ENCODE measurements around the gene CHCHD3.

The CHCHD3 gene

GRCh38 chr7:132759482-132760243, 322.2 kb downstream of the CHCHD3 start:
- no peak overlapping the region for H3K27ac ChIP-seq
- no peak for TF ChIP-seq CTCF (IDR thresholded peaks at IDR 0.05)
- no peak for TF ChIP-seq ZFX (IDR thresholded peaks at IDR 0.05; ENCODE audit: borderline replicate concordance)

DNA sequence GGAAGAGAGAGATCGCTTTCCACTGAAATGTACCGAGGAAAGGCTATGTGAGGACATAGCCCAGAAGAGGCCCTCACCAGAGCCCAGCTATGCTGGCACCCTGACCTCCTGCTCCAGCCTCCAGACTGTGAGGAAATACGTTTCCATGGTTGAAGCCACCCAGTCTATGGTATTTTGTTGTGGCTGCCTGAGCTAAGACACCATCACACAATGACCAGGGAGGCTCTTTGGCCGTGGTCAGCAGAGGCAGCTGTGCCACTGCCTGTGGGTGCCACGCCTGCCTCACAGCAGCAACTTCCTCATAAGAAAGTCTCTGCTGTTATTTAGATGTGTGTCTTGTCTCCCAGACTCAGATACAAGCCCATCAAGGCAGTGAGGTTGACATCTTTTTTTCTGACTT, 322.9 kb downstream of the CHCHD3 start:
- no peak overlapping the region for H3K27ac ChIP-seq
- TF ChIP-seq CTCF (IDR thresholded peaks at IDR 0.05) (no peak), ZFX (IDR thresholded peaks at IDR 0.05; ENCODE audit: borderline replicate concordance) (no peak)

GRCh38 chr7:132757783-132758182, 324.1 kb downstream of the CHCHD3 start:
- no peak overlapping the region for H3K27ac ChIP-seq
- TF ChIP-seq CTCF (IDR thresholded peaks at IDR 0.05), result no peak
- TF ChIP-seq ZFX (IDR thresholded peaks at IDR 0.05; ENCODE audit: borderline replicate concordance), result no peak

DNA sequence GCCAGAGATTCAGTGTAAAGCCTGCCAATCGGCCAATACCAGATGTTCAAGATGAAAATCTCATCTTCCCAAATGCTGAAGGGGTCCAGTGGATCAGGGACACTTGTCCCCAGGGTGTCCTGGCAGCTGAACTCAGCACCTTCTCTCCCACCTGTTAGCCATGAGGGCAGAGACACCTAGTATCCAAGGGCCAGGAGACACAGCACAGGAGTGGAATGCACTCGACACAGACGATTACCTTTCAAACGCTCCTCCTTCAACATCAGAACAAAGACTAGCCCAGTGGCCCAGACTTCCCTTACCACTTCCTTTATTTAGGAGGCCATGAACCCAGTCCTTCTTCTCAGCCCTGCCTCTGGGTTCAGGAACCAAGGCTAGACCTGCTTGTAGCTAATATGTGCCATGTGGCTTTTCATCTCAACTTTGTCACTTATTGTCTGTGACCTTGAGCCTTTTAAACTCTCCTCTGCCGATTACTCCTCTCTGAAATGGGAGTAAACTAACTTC, 325.4 kb downstream of the CHCHD3 start:
- TF ChIP-seq CTCF (IDR thresholded peaks at IDR 0.05), result no peak
- TF ChIP-seq ZFX (IDR thresholded peaks at IDR 0.05; ENCODE audit: borderline replicate concordance), result no peak
- H3K27ac ChIP-seq, result no peak overlapping the region

DNA sequence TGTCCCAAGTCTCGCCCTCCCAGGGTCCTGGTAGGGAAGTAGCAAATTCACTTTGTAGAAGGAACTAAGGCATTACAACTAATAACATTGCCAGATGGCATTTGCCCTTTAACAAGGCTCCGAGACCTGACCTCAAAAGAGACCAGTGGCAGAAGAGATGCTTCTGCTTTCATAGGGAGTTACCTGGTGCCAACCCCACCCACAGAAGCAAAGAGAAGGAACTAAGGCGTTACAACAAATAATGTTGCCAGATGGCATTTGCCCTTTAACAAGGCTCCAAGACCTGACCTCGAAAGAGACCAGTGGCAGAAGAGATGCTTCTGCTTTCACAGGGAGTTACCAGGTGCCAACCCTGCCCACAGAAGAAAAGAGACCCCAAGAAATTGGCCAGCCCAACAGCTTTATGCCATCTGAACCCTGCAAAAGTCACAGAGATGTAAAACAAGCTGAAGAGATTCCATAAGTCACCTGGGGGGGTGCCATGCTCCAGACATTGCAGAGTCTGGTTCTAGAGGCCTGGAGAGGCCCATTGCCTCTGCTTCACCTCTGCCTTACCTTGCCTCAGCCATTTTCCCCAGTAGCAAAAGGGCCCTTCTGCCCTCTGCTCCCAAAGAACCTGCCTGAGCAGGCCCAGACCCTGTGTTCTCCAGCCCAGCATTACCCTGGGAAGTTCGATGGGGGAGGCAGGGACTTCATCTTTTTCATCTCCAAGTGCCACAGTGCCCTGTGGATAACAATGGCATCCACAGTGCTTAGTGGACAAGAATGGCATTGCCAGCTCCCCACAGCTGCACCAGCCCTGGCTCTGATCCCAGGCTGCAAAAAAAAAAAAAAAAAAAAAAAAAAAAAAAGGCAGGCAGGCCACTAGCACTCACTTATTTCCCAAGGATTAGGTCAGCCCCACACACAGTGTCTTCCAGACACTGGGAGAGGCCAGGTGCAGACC, 326.1 kb downstream of the CHCHD3 start:
- TF ChIP-seq CTCF (IDR thresholded peaks at IDR 0.05) (no peak), ZFX (IDR thresholded peaks at IDR 0.05; ENCODE audit: borderline replicate concordance) (no peak)
- H3K27ac ChIP-seq, result no peak overlapping the region

- no peak overlapping the region for H3K27ac ChIP-seq
- no peak for TF ChIP-seq CTCF (IDR thresholded peaks at IDR 0.05)
- no peak for TF ChIP-seq ZFX (IDR thresholded peaks at IDR 0.05; ENCODE audit: borderline replicate concordance)
These were observed 329.5 kb downstream of the CHCHD3 start for GRCh38 chr7:132752431-132752830.

Data from 22Rv1 (cell line).